Fibroblast of lung (primary cell): ENCODE results near the gene UPP1.

Experiments used
- EZH2 ChIP-seq: IDR thresholded peaks from 2 replicates; pipeline ENCODE4 v1.5.1; 2012; ENCODE audit warnings: low read length, control low read depth, mild to moderate bottlenecking; ENCODE audit errors: missing control alignments
- TF ChIP-seq, protein P1 (sequence below), 2 donors: IDR thresholded peaks in 1 of 2; conservative IDR thresholded peaks in 1 of 2; 1 replicate in 1 of 2; 2 replicates in 1 of 2; pipeline ENCODE4 v1.5.1; 2011 to 2012; ENCODE audit warnings: low read length in 2 of 2, control low read depth in 1 of 2, inconsistent platforms in 1 of 2, low read depth in 1 of 2, mild to moderate bottlenecking in 1 of 2

DNA sequence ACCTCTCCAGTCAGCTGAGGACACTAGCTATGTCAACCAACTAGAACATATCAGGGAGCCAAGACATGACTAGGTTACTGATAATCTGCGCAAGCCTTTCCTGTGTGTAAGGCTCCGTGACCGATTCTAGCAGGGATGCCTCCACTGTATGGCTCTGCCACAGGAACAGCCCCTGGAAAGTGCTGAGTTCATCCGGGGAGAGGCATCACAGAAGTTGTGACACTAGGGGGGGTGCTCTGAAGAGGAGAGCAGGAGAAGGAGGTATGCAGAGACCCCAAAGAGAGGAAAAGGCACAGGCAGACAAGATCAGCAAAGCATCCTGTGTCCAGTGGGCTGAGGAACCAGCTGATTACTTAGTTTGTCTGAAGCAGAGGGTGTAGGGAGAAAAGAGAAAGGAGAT lies 13.5 kb downstream of the UPP1 start:
- TF ChIP-seq, protein P1, sequence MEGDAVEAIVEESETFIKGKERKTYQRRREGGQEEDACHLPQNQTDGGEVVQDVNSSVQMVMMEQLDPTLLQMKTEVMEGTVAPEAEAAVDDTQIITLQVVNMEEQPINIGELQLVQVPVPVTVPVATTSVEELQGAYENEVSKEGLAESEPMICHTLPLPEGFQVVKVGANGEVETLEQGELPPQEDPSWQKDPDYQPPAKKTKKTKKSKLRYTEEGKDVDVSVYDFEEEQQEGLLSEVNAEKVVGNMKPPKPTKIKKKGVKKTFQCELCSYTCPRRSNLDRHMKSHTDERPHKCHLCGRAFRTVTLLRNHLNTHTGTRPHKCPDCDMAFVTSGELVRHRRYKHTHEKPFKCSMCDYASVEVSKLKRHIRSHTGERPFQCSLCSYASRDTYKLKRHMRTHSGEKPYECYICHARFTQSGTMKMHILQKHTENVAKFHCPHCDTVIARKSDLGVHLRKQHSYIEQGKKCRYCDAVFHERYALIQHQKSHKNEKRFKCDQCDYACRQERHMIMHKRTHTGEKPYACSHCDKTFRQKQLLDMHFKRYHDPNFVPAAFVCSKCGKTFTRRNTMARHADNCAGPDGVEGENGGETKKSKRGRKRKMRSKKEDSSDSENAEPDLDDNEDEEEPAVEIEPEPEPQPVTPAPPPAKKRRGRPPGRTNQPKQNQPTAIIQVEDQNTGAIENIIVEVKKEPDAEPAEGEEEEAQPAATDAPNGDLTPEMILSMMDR (conservative IDR thresholded peaks at IDR 0.05 in 1 of 2, IDR thresholded peaks at IDR 0.05 in 1 of 2; ENCODE audit: low read depth in 1 of 2, low read length in 2 of 2) = no peak
- no peak for TF ChIP-seq EZH2
